Measurements from ENCODE around the gene DEUP1. TPM values are rescaled to one million over a fixed set of nuclear protein-coding genes. Genes with fewer than 3 reads are reported as not detected.

DEUP1 gene, protein sequence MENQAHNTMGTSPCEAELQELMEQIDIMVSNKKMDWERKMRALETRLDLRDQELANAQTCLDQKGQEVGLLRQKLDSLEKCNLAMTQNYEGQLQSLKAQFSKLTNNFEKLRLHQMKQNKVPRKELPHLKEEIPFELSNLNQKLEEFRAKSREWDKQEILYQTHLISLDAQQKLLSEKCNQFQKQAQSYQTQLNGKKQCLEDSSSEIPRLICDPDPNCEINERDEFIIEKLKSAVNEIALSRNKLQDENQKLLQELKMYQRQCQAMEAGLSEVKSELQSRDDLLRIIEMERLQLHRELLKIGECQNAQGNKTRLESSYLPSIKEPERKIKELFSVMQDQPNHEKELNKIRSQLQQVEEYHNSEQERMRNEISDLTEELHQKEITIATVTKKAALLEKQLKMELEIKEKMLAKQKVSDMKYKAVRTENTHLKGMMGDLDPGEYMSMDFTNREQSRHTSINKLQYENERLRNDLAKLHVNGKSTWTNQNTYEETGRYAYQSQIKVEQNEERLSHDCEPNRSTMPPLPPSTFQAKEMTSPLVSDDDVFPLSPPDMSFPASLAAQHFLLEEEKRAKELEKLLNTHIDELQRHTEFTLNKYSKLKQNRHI
- under 1 TPM in 1 of 2 donors, not detected in 1; 0.29 TPM for total RNA-seq

DNA sequence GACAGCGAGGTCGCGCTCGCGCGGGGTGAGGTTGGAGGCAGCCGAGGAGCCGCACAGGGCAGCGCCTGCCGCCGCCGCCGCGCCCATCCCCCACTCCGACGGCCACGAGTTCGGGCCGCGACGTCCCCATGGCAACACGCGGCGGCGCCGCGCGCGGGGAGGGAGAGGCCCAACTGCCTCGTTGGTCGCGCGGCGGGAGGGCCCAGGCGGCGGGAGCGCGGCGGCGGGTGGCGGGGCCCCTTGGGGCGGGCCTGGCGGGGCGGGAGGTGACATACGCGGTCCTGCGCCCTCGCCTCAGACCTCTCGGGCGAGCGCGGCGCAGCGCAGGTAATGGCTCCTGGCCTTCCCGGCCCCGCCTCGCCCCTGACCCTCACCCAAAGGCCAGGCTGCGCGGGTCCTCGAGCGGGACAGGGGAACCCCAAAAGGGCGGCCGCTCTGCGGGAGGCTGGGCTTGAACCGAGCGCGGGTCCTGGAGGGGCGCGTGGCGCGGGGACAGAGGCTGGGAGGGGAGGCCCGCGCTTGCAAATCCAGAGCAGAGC lies at the start of gene DEUP1:
TSS of gene DEUP1 (plus strand) at position 297 of the 539 bp plus-strand sequence. CDS start 1,518 bp downstream, outside the sequence.
- Histone ChIP-seq H3K4me3 (peak within 1 kb of the TSS; percentile 35), H3K27me3 (no peaks in the 10 kb centered on the region), H3K36me3 (no peaks in the 10 kb centered on the region), H3K27ac (no peak within 1 kb of the TSS), H3K9ac (ENCODE audit: low read depth in 2 of 2, low read length in 2 of 2) (no peak within 1 kb of the TSS), H3K9me3 (no peaks in the 10 kb centered on the region), H3K4me1 (no peaks in the 10 kb centered on the region)
- TF ChIP-seq, protein P1, sequence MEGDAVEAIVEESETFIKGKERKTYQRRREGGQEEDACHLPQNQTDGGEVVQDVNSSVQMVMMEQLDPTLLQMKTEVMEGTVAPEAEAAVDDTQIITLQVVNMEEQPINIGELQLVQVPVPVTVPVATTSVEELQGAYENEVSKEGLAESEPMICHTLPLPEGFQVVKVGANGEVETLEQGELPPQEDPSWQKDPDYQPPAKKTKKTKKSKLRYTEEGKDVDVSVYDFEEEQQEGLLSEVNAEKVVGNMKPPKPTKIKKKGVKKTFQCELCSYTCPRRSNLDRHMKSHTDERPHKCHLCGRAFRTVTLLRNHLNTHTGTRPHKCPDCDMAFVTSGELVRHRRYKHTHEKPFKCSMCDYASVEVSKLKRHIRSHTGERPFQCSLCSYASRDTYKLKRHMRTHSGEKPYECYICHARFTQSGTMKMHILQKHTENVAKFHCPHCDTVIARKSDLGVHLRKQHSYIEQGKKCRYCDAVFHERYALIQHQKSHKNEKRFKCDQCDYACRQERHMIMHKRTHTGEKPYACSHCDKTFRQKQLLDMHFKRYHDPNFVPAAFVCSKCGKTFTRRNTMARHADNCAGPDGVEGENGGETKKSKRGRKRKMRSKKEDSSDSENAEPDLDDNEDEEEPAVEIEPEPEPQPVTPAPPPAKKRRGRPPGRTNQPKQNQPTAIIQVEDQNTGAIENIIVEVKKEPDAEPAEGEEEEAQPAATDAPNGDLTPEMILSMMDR (IDR thresholded peaks at IDR 0.05): no peak
- peak; percentile 77 for DNase-seq
- intact Hi-C loops (cut with DNase I): no loop called here

DNA sequence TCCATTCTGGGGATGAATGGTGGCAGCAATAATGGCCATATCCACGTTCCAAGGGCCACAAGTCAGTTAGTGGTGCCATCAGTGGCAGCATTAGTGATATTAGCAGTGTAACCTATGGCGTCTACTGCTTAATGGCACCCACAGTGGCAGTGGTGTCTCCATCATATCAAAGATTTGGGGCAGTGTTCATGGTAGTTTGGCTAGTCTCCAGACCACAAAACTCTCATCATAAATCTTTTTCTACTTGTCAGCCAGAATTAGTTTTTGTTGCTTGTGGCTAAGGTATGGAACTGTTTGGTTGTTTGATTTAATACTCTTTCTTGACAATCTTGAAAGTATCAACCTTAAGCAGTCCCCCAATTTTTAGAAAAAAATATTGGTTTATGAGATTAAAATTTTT lies 45.1 kb upstream of the DEUP1 start:
- no peak overlapping the region for H3K9ac ChIP-seq (ENCODE audit: low read depth in 2 of 2, low read length in 2 of 2)
- no peak overlapping the region for H3K27ac ChIP-seq
- H3K9me3 ChIP-seq: no peaks in the 10 kb centered on the region
- TF ChIP-seq, protein P1 (IDR thresholded peaks at IDR 0.05): no peak
- H3K27me3 ChIP-seq: no peaks in the 10 kb centered on the region
- DNase-seq: no peak
- H3K4me1 ChIP-seq: no peaks in the 10 kb centered on the region
- intact Hi-C loops (cut with DNase I): no loop called here
- H3K36me3 ChIP-seq: no peaks in the 10 kb centered on the region
- H3K4me3 ChIP-seq: no peak overlapping the region

DNA sequence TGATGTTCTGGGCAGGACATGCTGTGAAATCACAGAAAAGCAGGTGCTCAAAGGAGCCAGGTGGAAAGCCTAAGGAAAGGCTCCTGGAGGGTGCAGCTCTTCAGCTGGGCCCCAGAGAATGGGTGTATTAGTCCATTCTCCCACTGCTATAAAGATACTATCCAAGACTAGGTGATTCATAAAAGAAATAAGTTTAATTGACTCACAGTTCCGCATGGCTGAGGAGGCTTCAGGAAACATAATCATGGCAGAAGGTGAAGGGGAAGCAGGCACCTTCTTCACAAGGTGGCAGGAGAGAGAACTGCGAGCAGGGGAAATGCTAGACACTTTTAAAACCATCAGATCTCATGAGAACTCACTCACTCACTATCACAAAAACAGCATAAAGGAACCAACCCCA lies 43.1 kb upstream of the DEUP1 start:
- Histone ChIP-seq H3K4me1 (no peaks in the 10 kb centered on the region), H3K27me3 (no peaks in the 10 kb centered on the region), H3K27ac (no peak overlapping the region), H3K4me3 (no peak overlapping the region), H3K9ac (ENCODE audit: low read depth in 2 of 2, low read length in 2 of 2) (no peak overlapping the region), H3K36me3 (no peaks in the 10 kb centered on the region), H3K9me3 (no peaks in the 10 kb centered on the region)
- intact Hi-C loops (cut with DNase I): no loop called here
- no peak for DNase-seq
- TF ChIP-seq, protein P1 (IDR thresholded peaks at IDR 0.05): no peak

DNA sequence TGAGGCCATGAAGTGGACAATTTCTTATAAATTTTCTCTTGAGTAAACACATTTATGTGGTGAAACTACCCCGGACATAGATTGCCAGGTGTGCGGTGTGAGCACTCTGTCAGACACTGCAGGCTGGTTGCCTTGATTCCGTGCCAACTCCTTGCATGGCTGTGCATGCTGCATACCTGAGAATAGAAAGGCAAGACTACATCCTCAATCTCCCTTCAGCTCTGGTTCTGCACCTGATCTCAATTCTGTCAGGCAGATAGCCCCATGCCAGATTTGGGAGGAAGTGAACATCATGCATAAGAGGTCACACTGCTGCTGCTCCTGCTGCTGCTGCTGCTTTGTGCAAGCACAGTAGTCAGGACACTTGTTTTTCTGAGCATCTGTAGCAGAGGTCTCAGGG lies 42.5 kb upstream of the DEUP1 start:
- no peak overlapping the region for H3K27ac ChIP-seq
- TF ChIP-seq, protein P1 (IDR thresholded peaks at IDR 0.05): no peak
- no peaks in the 10 kb centered on the region for H3K36me3 ChIP-seq
- no peak for DNase-seq
- no peak overlapping the region for H3K4me3 ChIP-seq
- H3K4me1 ChIP-seq: no peaks in the 10 kb centered on the region
- H3K27me3 ChIP-seq: no peaks in the 10 kb centered on the region
- no peaks in the 10 kb centered on the region for H3K9me3 ChIP-seq
- H3K9ac ChIP-seq (ENCODE audit: low read depth in 2 of 2, low read length in 2 of 2): no peak overlapping the region
- intact Hi-C loops (cut with DNase I): no loop called here

DNA sequence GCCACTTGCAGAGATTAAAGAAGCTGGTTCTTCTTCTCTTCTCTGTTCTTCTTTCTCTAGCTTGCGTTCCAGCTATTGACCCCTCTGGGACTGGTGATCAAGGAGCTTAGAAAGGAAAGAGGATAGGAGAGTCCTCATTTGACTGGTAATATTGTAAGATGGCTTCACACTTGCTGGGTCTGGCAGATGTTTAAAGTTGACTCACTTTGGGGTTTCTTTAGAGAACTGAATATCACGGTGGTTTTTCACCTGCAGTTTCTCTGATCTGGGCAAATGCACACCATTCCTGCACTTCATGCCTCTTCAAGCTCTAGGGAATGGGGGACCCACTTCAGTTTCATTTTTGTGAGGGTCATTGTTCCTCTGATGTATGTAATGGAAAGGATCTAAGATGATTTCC lies 41.8 kb upstream of the DEUP1 start:
- Histone ChIP-seq H3K36me3 (no peaks in the 10 kb centered on the region), H3K9ac (ENCODE audit: low read depth in 2 of 2, low read length in 2 of 2) (no peak overlapping the region), H3K9me3 (no peaks in the 10 kb centered on the region), H3K27ac (no peak overlapping the region), H3K27me3 (no peaks in the 10 kb centered on the region), H3K4me1 (no peaks in the 10 kb centered on the region), H3K4me3 (no peak overlapping the region)
- intact Hi-C loops (cut with DNase I): no loop called here
- TF ChIP-seq, protein P1 (IDR thresholded peaks at IDR 0.05): no peak
- DNase-seq: no peak
